Prostate gland (tissue), 2 donors: Measurements from ENCODE around the gene PTPRD.

Source experiments
- CTCF ChIP-seq, 4 experiments: fragments of 200-600 bp in 2 of 4; fragments of 450-650 bp in 2 of 4; sonication (generic) in 2 of 4; IDR thresholded peaks; 1 replicate in 3 of 4; 2 replicates in 1 of 4; pipeline ENCODE4 v1.5.1; 2016 to 2019; ENCODE audit warnings: antibody characterized with exemption in 4 of 4, mild to moderate bottlenecking in 2 of 4, moderate library complexity in 2 of 4
- POLR2A ChIP-seq: fragments of 450-650 bp; IDR thresholded peaks from one replicate; pipeline ENCODE4 v1.6.1; 2016; ENCODE audit warnings: antibody characterized with exemption, mild to moderate bottlenecking
- POLR2AphosphoS5 ChIP-seq: sonication (generic); formaldehyde crosslinking; IDR thresholded peaks from one replicate; pipeline ENCODE4 v1.6.1; 2017; ENCODE audit warnings: antibody characterized with exemption

GRCh38 chr9:9099646-9100045 is 1513.2 kb downstream of the PTPRD start:
- TF ChIP-seq CTCF (IDR thresholded peaks at IDR 0.05) (no peak), POLR2A (no peak), POLR2AphosphoS5 (no peak)
